ENCODE results near the gene GALNTL6. TPM values are rescaled to one million over a fixed set of nuclear protein-coding genes. Genes with fewer than 3 reads are reported as not detected.

GALNTL6 gene
- total RNA-seq, 2 donors from 2014 or later, result 0.08 TPM; not detected in 1

DNA sequence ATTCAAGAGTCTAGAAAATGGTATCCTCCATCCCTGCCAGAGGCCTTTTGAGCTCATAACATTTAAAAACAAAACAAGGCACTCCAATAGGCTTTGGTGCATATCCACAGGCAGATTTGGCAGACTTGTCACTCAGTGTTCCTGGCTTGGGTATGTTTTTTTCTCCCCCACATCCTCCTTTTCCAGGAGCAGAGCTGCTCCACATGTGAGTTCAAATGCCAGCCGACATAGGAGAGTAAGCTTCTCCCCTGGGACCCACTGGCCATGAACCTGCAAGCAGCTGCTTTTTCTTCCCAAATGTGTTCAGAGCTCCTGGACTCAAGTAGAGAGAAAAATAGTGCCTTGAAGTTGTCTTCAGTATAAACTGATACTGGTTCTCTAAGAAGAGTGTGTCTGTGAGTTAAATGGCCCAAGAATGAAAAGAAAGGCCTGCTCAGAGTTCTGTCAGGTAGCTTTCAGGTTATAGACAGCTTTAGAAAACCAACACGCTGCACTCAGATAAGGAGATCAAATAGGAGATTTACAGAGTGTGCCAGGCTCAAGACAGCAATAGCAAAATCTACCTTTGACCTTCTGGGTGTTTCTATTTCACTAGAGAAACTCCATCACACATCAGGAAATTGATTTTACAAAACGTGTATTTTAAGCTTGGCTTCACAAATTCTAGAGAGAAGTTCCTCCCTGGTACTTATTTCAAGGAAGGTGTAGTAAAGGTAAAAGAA is 1192.9 kb downstream of the GALNTL6 start:
- TF ChIP-seq, protein P1, sequence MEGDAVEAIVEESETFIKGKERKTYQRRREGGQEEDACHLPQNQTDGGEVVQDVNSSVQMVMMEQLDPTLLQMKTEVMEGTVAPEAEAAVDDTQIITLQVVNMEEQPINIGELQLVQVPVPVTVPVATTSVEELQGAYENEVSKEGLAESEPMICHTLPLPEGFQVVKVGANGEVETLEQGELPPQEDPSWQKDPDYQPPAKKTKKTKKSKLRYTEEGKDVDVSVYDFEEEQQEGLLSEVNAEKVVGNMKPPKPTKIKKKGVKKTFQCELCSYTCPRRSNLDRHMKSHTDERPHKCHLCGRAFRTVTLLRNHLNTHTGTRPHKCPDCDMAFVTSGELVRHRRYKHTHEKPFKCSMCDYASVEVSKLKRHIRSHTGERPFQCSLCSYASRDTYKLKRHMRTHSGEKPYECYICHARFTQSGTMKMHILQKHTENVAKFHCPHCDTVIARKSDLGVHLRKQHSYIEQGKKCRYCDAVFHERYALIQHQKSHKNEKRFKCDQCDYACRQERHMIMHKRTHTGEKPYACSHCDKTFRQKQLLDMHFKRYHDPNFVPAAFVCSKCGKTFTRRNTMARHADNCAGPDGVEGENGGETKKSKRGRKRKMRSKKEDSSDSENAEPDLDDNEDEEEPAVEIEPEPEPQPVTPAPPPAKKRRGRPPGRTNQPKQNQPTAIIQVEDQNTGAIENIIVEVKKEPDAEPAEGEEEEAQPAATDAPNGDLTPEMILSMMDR (IDR thresholded peaks at IDR 0.05), result no peak
- DNase-seq (ENCODE audit: low spot score), result no peak
- H3K27ac ChIP-seq, result no peak overlapping the region

DNA sequence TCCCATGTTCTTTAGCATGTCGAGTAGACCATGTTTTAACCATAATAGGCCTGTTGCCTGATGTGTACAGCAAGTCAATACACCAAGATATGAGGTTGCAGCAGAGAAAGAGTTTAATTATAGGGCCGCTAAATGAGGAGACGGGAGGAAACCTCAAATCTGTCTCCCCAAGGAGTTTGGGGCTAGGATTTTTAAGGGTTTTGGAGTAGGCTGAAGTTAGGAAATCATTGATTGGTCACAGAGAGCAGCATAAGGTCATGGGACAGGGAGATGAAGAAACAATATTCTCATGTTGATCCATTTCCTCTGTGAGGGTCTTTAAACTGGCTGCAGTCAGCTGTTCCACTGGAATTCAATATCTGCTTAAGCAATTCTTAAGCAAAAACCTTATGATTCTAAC is 1195.2 kb downstream of the GALNTL6 start:
- Histone ChIP-seq H3K27ac (no peak overlapping the region), H3K4me3 (no peak overlapping the region), H3K27me3 (no peaks in the 10 kb centered on the region), H3K36me3 (no peaks in the 10 kb centered on the region), H3K9me3 (no peaks in the 10 kb centered on the region), H3K4me1 (no peaks in the 10 kb centered on the region)
- no peak for DNase-seq (ENCODE audit: low spot score)
- TF ChIP-seq, protein P1 (IDR thresholded peaks at IDR 0.05), result no peak

More for the DNA sequence above, 1192.9 kb downstream of the GALNTL6 start:
- H3K4me3 ChIP-seq, result no peak overlapping the region
- H3K9me3 ChIP-seq, result no peaks in the 10 kb centered on the region
- no peaks in the 10 kb centered on the region for H3K27me3 ChIP-seq
- no peaks in the 10 kb centered on the region for H3K36me3 ChIP-seq
- no peaks in the 10 kb centered on the region for H3K4me1 ChIP-seq

DNA sequence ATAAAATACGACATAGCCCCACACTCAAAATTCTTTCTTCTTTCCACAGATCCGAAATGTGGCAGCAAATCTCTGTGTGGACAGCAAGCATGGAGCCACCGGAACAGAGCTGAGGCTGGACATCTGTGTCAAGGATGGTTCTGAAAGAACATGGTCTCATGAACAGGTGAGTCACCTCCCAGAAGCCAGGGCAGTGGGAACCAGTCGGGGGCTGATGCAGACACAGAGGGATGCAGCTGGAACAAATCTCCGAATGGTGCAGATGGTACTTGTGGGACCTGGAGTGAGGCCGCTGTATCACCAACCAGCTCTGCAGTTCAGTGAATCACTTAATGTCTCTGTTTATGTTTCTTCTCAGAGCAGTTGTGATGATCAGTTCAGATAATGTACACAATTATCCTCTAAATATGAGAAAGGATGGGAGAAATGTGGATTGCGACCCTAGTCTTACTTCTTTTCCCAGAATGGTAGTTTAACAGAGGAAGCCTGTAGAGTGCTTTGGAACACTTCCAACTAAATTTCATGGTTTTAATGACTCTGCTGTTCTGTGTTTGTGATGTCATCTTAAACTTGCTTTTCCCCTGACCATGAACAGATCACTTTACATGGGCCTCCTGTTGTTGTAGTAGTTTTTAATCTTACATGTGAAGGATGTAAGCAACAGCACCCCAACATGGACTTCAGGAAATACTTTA is 1196.1 kb downstream of the GALNTL6 start:
- Histone ChIP-seq H3K27me3 (no peaks in the 10 kb centered on the region), H3K4me3 (no peak overlapping the region), H3K27ac (no peak overlapping the region), H3K4me1 (no peaks in the 10 kb centered on the region), H3K36me3 (no peaks in the 10 kb centered on the region), H3K9me3 (no peaks in the 10 kb centered on the region)
- DNase-seq (ENCODE audit: low spot score), result no peak
- TF ChIP-seq, protein P1 (IDR thresholded peaks at IDR 0.05), result no peak

DNA sequence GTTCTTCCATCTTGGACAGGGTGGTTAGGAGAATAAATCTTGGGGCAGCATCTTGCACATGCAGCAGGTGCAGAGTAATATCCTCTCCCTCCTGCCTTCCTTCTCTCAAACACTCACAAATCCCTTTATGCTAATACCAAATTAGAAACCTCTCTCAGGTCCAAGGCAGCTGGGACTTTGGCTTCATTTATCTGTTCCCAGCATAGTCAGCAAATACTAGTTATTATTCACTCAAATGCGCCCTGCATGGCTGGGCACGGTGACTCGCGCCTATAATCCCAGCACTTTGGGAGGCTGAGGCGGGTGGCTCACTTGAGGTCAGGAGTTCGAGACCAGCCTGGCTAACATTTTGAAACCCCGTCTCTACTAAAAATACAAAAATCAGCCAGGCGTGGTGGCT is 1199.4 kb downstream of the GALNTL6 start:
- Histone ChIP-seq H3K27ac (no peak overlapping the region), H3K9me3 (no peaks in the 10 kb centered on the region), H3K4me1 (no peaks in the 10 kb centered on the region), H3K4me3 (no peak overlapping the region), H3K27me3 (no peaks in the 10 kb centered on the region), H3K36me3 (no peaks in the 10 kb centered on the region)
- TF ChIP-seq, protein P1 (IDR thresholded peaks at IDR 0.05), result no peak
- no peak for DNase-seq (ENCODE audit: low spot score)

DNA sequence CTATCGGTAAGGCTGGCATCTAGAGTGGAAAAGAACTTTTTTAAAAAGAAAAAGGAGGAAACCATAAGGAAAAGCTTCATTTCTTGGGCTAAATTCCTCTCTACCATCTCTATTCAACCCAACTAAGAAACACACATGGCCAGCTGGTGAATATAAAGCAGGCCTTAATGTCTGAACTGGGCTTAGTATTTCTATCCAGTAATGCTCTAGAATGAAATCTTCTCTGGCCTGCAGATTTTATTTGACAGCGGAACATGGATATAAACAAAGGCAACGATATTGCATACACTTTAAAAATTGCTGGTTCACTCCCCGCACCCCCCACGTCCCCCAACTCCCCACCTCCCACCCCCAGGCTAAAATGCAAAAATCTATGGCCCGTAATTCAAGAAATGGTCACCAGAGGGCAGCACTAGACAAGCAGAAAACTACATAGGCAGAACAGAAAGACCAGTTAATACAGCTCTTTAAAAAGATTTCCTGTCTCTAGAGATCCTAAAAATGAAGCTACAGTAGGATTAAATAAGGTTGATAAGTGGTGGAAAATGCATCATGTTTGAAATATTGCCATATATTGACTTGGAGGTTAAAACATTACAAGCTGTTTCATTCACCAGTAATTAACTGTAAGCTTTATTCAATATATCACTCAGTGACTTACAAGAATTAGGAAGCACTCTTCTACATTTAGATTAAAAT is 1200.2 kb downstream of the GALNTL6 start:
- Histone ChIP-seq H3K27ac (no peak overlapping the region), H3K4me1 (no peaks in the 10 kb centered on the region), H3K36me3 (no peaks in the 10 kb centered on the region), H3K9me3 (no peaks in the 10 kb centered on the region), H3K4me3 (no peak overlapping the region), H3K27me3 (no peaks in the 10 kb centered on the region)
- TF ChIP-seq, protein P1 (IDR thresholded peaks at IDR 0.05), result peak; percentile 77 to 92
- no peak for DNase-seq (ENCODE audit: low spot score)
